ENCODE measurements around the gene RPL27.
"Not testable (repeated sequence)": the region's sequence is repeated elsewhere in the genome, so short reads cannot be mapped to it uniquely, and the experiment has no call there.

RPL27 gene

DNA sequence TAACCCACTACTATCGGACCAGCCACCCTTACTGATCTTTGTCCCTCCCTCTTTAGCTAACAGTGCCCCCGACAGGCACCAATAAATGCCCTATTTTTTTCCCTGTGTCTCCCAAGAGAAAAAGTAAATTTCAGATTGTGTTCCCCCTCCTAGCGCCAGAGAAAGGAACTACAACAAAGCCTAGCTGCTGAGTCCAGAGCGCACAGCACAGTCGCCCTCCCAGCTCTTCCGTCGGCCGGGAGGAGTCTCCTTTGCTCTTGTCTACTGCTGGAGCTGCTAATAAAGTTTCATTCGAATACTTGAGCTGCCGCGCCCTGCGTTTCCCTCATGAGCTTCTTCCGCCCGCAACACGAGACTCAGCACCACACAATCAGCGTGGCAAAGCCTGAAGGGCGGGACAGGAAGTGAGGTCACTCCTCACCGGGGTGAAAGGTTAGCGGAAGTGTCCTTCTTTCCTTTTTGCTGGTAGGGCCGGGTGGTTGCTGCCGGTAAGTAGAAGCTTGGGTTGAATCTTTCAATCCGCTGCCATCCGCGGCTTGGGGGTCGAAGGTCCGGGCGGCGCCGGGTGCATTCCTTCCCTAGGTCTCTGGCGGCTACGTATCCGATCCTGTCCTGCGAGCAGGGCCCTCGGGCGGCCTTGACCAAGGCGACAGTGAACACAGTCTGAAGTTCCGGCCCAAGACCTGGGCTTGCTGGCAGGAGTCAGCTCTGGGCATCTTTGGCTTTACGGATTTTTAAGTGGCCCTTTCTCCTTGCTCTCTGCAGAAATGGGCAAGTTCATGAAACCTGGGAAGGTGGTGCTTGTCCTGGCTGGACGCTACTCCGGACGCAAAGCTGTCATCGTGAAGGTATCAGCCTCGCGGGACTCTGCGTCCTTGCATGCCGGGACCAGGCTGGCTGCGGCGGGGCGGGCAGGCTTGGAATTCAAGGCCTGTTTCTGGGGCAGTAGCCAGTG lies at the start of gene RPL27:
Gene RPL27 (plus strand): TSS at position 436 of the 955 bp plus-strand sequence. CDS start 332 bp downstream, at position 768.
- DNase-seq = peak; percentile 100

DNA sequence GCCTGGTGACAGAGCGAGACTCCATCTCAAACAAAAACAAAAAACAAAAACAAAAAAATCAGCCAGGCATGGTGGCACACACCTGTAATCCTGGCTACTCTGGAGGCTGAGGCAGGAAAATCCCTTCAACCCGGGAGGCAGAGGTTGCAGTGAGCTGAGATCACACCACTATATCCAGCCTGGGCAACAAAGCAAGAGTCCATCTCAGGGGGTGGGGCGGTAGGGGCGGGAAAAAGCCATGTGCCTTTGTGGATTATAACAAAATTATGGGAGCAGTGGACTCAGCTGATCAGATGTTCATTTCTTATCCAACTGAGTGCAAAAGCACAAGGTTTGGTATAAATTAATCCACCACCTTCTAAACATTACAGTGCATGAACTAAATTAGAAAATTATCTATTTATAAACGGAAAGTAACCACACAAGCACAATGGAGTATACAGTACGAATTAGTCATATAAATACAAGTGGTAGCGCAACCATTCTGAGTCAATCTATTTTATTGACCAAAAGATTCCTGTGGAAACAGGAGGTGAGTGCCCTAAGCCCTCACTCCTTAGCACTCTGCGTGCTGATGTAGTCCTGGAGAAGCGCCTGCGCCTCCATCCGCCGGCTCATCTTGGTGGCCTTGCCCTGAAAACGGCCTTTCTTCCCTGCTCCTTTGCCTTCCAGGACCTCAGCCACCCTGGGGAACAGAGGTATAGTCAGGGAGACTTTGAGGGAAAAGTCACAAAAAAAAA lies 48.0 kb upstream of the RPL27 start:
- no peak for DNase-seq

DNA sequence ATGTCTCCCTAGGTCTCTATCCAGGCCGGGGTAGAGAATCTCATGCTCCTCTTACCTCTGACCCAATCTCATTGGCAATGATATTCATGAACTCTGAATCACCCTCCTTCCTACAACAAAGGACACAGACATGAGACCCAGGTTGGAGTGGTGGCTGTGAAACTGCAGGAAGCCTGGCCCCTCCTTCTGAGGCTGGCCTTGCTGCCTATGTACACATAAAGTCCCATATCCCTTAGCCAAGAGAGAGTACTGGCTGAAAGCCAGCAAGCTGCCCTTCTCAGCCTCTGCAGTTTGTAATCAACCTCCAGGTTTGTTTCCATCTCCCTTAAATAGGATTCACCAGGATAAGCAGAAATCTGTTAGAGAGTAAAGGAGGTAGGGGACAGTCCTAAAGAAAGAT lies 44.5 kb upstream of the RPL27 start:
- DNase-seq = no peak

DNA sequence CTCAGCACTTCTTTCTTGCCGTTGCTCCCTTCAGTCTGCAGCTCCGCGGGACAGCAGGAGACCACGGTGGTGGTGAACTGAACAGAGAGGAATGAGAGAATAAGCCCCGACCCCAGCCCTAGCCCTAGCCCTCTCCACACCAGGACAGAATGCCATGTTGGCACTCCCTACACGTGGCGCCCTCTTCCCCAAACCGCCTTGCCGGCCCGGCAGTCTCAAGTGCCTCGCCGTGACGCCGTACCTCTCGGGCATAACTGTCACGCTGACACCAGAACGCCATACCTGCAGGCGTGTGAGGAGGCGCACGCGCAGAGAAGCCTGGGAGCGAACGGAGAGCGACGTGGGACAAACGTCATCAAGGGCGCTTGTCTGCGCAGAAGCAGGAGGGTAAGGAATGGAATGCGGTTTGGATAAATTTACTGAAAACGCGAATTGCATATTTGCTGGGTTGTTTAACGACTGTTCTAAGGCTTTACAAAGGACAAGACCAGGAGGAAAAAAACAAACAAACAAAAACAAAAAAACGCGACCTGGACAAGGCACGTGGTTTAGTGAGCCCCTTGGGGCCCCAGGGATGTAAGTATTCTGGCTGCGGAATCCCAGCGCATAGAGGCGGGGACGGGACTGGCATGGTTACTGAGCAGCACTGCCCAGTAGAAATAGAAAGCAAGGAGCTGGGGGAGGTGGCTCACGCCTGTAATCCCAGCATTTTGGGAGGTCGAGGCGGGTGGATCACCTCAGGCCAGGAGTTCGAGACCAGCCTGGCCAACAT lies 33.9 kb upstream of the RPL27 start, which contains the start of gene AARSD1:
Gene AARSD1 (minus strand): TSS at position 294 of the 772 bp plus-strand sequence. CDS start 14 bp downstream, at position 280.
- DNase-seq = peak; percentile 96

DNA sequence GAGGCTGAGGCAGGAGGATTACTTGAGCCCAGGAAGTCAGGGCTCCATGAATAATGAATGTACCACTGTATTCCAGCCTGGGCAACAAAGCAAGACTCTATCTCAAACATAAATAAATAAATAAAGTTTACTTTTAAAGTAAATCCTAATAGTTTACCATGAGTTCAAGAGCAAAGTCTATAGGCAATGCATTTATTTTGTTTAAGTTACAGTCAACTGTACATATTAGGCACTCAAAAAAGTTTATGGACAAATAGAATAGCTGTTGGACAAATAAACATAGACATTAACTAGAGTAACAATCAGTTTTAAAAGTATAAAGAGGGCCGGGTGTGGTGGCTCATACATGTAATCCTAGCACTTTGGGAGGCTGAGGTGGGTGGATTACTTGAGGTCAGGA lies 30.3 kb upstream of the RPL27 start:
- no peak for DNase-seq

DNA sequence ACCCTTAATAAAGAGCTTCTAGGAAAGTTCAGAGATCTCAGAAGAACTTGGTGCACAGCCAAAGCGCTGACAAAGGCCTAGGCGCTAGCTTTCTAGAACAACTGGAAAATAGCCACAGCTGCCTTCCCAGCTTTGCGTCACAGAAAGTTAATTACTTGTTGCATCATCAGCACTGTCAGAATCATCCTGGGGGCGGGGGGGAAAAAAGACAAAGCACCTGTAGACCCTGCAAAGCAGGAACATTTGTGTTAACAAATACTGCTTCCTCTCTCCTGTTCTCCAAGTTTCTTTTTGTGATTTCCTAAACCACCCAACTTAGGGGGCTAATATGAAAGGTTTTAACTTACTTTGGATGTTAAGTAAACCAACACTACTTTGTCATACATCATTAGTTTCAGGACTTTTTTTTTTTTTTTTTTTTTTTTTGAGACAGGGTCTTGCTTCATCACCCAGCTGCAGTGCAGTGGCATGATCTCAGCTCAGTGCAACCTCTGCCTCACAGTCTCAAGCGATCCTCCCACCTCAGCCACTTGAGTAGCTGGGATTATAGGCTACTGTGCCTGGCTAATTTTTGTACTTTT lies 29.1 kb upstream of the RPL27 start:
- DNase-seq = peak; percentile 32

DNA sequence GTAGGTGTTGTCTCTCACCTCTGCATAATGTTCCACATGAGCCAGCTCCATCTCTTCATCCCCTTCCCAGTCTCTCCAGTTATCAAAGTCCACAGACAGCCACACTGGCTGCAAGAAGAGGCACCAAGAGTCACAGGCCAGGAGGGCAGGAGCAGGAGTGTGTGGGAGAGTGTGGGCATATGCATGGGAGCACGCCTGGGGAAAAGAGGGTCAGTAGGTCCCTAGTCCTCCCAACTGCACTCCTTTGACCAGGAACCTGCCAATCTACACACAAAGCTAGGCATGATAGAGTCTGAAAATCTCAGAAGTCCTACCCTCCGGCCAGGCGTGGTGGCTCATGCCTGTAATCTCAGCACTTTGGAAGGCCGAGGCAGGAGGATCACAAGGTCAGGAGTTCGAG lies 26.6 kb upstream of the RPL27 start:
- no peak for DNase-seq

DNA sequence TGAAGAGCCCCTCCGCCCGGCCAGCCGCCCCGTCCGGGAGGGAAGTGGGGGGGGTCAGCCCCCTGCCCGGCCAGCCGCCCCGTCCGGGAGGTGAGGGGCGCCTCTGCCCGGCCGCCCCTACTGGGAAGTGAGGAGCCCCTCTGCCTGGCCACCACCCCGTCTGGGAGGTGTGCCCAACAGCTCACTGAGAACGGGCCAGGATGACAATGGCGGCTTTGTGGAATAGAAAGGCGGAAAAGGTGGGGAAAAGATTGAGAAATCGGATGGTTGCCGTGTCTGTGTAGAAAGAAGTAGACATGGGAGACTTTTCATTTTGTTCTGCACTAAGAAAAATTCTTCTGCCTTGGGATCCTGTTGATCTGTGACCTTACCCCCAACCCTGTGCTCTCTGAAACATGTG lies 24.9 kb upstream of the RPL27 start:
- DNase-seq = not testable (repeated sequence)

DNA sequence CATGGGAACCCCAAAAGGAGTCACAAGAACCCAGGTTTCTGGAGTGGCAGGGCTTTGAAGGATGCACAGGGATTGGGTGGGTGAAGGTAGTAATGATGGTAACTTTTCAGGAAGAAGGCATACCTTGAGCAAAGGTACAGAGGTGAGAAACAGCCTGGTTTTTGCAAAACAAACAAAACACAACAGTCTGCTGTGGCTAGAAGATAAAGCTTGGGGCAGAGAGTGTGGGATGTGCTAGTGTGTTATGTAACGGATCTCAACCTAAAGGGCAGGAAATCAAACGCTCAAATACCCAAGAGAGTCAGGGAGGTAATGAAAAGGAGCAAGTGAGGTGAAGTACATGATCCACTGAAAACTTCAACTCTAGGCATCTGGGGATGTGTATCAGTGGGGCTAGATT lies 23.0 kb upstream of the RPL27 start:
- no peak for DNase-seq

DNA sequence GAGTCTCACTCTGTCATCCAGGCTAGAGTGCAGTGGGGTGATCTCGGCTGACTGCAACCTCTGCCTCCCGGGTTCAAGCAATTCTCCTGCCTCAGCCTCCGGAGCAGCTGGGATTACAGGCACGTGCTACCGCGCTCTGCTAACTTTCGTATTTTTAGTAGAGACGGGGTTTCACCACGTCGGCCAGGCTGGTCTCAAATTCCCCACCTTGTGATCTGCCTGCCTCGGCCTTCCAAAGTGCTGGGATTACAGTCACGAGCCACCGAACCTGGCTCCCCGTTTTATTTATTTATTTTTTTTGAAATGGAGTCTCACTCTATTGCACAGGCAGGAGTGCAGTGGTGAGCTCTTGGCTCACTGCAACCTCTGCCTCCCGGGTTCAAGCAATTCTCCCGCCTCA lies 22.5 kb upstream of the RPL27 start:
- not testable (repeated sequence) for DNase-seq

DNA sequence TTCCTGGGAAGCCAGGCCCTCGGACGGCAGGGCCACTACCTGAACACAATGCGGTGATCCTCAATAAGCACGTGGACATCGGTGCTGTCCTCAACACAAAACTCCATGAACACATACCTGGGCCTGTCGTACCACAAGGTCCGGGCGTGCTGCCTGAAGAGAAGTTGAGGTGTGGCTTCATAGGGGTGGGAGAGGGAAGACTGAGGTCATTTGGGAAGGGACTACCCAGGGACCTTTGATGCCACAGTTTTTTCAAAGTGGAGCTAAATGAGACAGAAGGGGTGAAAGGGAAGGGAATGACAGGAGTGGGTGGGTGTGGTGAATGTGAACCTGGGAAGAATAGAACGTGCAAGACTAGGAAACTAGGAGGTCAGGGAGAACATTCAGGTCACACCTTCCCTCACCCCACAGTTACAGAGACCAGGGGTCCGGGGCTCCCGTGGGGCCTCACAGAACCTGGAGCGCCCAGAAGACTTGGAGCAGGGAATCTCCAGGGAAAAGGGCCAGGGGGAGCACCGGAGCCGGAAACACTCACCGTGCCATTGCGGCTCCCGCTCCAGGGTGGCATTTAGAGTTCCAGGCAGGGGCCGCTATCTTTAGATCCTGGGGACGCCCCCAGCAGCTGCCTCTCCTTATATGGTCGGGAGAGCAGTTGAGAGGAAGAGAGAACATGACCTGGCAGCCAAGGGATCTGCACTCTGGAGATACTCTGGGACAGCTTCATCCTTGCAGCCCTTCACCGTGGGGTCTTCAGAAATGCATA lies 18.5 kb upstream of the RPL27 start, which contains the start of gene PTGES3L:
Gene PTGES3L (minus strand): TSS at position 570 of the 763 bp plus-strand sequence. CDS start 27 bp downstream, at position 543.
- DNase-seq = peak; percentile 84

DNA sequence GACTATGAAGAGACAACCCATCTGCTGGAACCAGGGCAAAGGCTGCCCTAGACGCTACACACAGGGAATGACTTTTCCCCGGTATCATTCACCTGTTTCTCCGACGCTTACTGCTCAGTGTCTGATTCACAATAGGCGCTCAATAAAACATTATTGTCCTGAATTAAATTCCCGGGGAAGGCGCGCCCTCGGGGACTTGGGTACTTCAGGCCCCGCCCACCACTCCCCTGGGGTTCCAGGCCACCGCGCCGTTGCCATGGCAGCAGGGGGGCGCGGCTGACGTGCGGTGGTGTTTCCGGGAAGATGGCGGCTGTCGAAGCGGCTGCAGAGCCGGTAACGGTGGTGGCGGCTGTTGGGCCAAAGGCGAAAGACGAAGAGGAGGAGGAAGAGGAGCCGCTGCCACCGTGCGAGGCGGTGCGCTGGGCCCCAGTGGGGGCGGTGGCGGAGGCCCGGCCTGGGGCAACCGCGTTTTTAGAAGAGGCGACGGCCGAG lies 17.9 kb upstream of the RPL27 start, which contains the start of gene RUNDC1:
Gene RUNDC1 (plus strand): TSS at position 292 of the 492 bp plus-strand sequence. CDS start 12 bp downstream, at position 304.
- peak; percentile 96 for DNase-seq

DNA sequence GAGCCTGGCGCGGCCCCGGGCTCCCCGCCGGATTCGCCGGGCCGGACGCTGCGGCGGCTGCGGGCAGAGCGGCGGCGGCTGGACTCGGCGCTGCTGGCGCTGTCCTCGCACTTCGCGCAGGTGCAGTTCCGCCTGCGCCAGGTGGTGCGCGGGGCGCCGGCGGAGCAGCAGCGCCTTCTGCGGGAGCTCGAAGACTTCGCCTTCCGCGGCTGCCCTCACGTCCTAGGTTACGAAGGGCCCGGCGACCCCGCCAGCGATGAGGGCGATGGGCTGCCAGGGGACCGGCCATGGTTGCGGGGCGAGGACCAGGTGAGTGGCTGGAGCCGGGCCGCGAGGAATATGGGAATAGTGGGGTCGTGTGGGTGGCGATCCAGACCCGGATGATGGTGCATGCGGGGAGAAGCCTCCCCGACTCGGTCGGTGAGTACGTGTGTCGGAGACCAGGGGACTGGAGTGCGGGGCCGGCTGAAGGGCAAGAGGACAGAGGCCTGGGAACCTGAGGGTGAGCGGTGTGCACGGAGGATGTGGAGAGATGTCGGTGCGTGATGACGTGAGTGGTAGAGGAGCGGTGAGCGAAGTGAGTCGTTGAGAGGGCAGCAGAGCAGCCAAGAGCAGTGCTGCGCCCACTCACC lies 17.3 kb upstream of the RPL27 start:
- peak; percentile 77 for DNase-seq

DNA sequence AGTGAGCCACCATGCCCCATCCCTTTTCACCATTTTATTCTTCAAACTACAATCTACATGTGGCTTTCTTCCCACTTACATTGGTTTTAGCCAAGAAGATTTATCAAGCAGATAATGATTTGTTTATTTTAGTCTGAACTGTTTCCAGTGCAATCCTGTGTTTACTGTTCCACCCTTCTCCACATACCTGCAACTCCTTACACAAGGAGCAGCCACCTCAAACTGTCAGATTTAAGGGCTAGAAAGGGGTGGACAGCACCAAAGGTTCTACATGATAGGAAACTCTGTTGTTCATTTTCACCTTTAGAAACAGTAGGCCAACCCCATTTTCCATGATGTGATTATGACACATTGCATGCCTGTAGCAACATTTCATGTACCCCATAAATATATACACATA lies 16.0 kb upstream of the RPL27 start:
- no peak for DNase-seq

DNA sequence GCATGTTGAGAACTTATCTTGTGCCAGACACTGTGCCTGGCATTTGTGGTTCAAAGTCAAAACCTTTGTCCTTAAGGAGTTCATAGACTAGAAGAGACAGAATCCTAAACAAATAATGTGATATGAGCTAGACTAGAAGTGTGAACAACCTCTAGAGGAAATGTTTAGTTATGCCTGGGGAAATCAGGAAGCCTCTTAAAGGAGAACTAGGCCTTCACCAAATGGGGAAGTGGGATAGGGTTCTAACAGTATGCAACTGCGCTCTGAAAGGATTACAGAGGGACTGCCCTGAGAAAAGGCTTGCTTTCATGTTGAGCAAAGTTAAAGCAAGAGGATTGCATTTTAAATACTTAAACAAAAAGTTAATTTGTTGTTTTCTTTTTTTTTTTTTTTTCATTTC lies 13.0 kb upstream of the RPL27 start:
- peak; percentile 70 for DNase-seq

DNA sequence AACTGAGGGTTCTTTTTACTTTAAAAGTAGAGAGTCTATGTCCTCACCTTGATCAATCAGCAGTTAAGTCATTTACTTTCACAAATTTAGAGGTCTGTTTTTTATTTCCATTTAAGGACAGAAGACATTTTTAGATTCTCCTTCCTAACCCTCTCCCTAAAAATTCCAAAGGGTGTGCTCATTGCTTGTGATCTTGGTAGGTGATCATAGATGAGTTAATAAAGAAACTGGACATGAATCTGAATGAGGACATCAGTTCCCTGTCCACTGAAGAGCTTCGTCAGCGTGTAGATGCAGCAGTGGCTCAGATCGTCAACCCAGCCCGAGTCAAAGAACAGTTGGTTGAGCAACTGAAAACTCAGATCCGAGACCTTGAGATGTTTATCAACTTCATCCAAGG lies 9.1 kb upstream of the RPL27 start:
- DNase-seq = no peak

DNA sequence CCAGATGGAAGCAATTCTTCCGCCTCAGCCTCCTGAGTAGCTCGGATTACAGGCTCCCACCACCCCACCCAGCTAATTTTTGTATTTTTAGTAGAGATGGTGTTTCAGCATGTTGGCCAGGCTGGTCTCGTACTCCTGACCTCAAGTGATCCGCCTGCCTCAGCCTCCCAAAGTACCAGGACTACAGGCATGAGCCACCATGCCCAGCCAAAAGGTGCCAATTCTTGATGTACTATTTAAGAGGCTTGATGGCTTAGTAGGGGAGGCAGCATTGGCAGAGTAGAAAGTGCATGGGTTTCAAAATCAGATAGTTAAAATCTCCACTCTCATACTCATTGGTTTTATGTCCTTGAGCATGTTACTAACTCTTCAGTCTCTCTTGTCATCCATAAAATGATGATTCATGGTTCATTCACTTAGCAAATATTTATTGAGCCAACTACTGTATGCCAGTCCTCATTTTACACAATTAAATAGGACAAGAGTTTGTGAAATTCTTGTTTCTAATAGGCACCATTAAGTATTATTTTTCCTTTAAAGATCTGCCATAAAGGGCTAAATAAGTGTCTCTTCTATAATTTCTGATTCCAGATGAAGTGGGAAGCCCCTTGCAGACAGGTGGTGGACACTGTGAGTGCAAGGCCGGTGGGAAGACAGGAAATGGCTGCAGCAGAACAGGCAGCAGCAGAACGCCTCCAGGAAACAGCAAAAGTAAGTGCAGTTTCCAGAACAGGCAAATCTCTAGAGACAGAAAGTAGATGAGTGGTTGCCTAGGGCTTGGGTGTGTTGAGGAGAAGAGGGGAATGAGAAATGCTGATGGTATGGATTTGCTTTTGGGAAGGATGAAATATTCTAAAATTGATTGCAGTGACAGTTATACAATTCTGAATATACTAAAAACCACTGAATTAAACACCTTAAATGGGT lies 8.2 kb upstream of the RPL27 start:
- DNase-seq = no peak

DNA sequence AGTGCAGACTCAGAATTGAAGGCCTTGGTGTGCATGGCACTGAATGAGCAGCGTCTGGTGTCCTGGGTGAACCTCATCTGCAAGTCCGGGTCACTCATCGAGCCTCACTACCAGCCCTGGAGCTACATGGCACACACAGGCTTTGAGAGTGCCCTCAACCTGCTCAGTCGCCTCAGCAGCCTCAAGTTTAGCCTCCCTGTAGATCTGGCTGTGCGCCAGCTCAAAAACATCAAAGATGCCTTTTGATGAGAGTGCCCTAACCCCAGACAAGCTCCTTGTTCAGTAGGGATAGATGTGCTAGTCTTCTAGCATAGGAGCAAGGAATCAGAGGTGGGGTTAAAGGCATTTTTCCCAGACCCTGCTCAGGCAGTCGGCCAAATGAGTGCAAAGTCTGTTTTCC lies 6.7 kb upstream of the RPL27 start:
- DNase-seq = no peak

DNA sequence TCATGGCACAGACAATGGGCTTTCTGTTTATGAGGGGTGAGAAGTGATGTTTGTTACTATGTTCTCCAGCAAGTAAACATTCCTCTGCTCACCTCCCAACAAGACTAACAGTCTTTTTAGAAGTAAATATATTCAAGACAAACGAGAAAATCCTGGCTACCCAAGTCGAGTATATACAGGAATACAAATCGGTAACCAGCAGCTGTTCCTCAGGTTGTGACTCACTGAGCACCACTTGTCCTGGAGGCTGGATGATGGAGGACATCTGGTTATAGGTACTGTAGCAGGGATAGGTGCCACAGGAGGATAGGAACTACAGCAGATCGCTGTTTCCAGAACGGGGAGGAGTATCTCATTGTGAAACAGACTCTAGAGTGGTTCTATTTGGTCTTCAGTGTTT lies 5.3 kb upstream of the RPL27 start:
- DNase-seq = no peak

DNA sequence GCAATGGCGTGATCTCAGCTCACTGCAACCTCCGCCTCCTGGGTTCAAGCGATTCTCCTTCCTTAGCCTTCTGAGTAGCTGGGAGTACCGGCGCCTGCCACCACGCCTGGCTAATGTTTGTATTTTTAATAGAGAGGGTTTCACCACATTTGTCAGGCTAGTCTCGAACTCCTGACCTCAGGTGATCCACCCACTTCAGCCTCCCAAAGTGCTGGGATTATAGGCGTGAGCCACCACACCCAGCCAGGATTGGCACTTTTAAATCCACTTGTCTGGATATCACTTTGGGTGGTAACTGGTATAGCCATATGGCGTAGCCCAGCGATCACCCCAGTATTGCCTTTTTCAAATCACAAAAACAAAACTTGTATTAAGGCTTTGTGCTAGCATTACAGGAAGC lies 4.3 kb upstream of the RPL27 start:
- DNase-seq = not testable (repeated sequence)
